ENCODE measurements around the gene ZNF512B. TPM values are rescaled to one million over a fixed set of nuclear protein-coding genes. Genes with fewer than 3 reads are reported as not detected.
A peak's percentile ranks its signal among the peaks of the same experiment; 100 is the strongest.

The ZNF512B gene
- total RNA-seq, 1 donor from 2014 or later, result 13.7 TPM

GRCh38 chr20:64001607-64002011 is 31.9 kb upstream of the ZNF512B start:
- no peak for ATAC-seq

GRCh38 chr20:64000906-64001305 is 31.2 kb upstream of the ZNF512B start:
- Histone ChIP-seq H3K36me3 (peaks cover 98% of the 10 kb centered on the region), H3K9me3 (no peaks in the 10 kb centered on the region), H3K27ac (no peak overlapping the region), H3K4me1 (peaks cover 9% of the 10 kb centered on the region), H3K27me3 (ENCODE audit: low read depth) (no peaks in the 10 kb centered on the region), H3K4me3 (no peak overlapping the region)
- DNase-seq, result no peak
- no peak for ATAC-seq
- TF ChIP-seq CTCF (IDR thresholded peaks at IDR 0.05), result no peak
- intact Hi-C loops (cut with DNase I), result no loop called here

More at GRCh38 chr20:64001607-64002011, 31.9 kb upstream of the ZNF512B start:
- Histone ChIP-seq H3K4me1 (peaks cover 9% of the 10 kb centered on the region), H3K9me3 (no peaks in the 10 kb centered on the region), H3K27me3 (ENCODE audit: low read depth) (no peaks in the 10 kb centered on the region), H3K27ac (no peak overlapping the region), H3K4me3 (no peak overlapping the region), H3K36me3 (peaks cover 98% of the 10 kb centered on the region)
- no peak for DNase-seq
- intact Hi-C loops (cut with DNase I), result no loop called here
- no peak for TF ChIP-seq CTCF (IDR thresholded peaks at IDR 0.05)

GRCh38 chr20:63982937-63983336 is 13.2 kb upstream of the ZNF512B start:
- ATAC-seq (no peak), DNase-seq (no peak)
- Histone ChIP-seq H3K4me1 (peaks cover 39% of the 10 kb centered on the region), H3K36me3 (peaks cover 53% of the 10 kb centered on the region), H3K9me3 (no peaks in the 10 kb centered on the region), H3K27me3 (ENCODE audit: low read depth) (no peaks in the 10 kb centered on the region), H3K27ac (no peak overlapping the region), H3K4me3 (no peak overlapping the region)
- intact Hi-C loops (cut with DNase I), result no loop called here
- no peak for TF ChIP-seq CTCF (IDR thresholded peaks at IDR 0.05)

GRCh38 chr20:63980806-63981728 is 11.3 kb upstream of the ZNF512B start, which contains the start of gene PRPF6:
PRPF6 (plus strand) TSS chr20:63981132; CDS start chr20:63981246, 114 bp downstream.
- TF ChIP-seq CTCF (IDR thresholded peaks at IDR 0.05), result peak; percentile 84
- ATAC-seq (peak; percentile 95), DNase-seq (peak; percentile 97)
- H3K9me3 ChIP-seq, result no peaks in the 10 kb centered on the region
- intact Hi-C loops (cut with DNase I), result no loop called here
- peak within 1 kb of the TSS; percentile 86 for H3K27ac ChIP-seq
- peak within 1 kb of the TSS; percentile 91 for H3K4me3 ChIP-seq
- peaks cover 34% of the 10 kb centered on the region for H3K36me3 ChIP-seq
- H3K27me3 ChIP-seq (ENCODE audit: low read depth), result no peaks in the 10 kb centered on the region
- H3K4me1 ChIP-seq, result peaks cover 44% of the 10 kb centered on the region

- Histone ChIP-seq H3K4me1 (peaks cover 44% of the 10 kb centered on the region), H3K27me3 (ENCODE audit: low read depth) (no peaks in the 10 kb centered on the region), H3K27ac (peak overlapping the region; percentile 86), H3K4me3 (peak overlapping the region; percentile 91), H3K9me3 (no peaks in the 10 kb centered on the region), H3K36me3 (peaks cover 27% of the 10 kb centered on the region)
- intact Hi-C loops (cut with DNase I), result no loop called here
- DNase-seq (no peak), ATAC-seq (peak; percentile 29 to 30)
- no peak for TF ChIP-seq CTCF (IDR thresholded peaks at IDR 0.05)
These were observed 10.6 kb upstream of the ZNF512B start for GRCh38 chr20:63980317-63980805.

All from lower lobe of right lung (tissue), 2 donors.